22Rv1 (cell line): ENCODE results near the gene PCOLCE2.
"Not testable (repeated sequence)": the region's sequence is repeated elsewhere in the genome, so short reads cannot be mapped to it uniquely, and the experiment has no call there.

Experiments
- H3K27ac ChIP-seq: fragments of 450-650 bp; 2 replicates; pipeline ENCODE4 v1.5.1; 2017
- ZFX ChIP-seq: fragments of 450-650 bp; IDR thresholded peaks from 2 replicates; pipeline ENCODE4 v1.6.1; 2017; ENCODE audit warnings: antibody characterized with exemption, borderline replicate concordance
- TF ChIP-seq, protein P1 (sequence below): fragments of 450-650 bp; IDR thresholded peaks from 2 replicates; pipeline ENCODE4 v1.5.1; 2017; ENCODE audit warnings: mild to moderate bottlenecking

Gene PCOLCE2

GRCh38 chr3:142878649-142879300 is 10.1 kb downstream of the PCOLCE2 start:
- TF ChIP-seq, protein P1, sequence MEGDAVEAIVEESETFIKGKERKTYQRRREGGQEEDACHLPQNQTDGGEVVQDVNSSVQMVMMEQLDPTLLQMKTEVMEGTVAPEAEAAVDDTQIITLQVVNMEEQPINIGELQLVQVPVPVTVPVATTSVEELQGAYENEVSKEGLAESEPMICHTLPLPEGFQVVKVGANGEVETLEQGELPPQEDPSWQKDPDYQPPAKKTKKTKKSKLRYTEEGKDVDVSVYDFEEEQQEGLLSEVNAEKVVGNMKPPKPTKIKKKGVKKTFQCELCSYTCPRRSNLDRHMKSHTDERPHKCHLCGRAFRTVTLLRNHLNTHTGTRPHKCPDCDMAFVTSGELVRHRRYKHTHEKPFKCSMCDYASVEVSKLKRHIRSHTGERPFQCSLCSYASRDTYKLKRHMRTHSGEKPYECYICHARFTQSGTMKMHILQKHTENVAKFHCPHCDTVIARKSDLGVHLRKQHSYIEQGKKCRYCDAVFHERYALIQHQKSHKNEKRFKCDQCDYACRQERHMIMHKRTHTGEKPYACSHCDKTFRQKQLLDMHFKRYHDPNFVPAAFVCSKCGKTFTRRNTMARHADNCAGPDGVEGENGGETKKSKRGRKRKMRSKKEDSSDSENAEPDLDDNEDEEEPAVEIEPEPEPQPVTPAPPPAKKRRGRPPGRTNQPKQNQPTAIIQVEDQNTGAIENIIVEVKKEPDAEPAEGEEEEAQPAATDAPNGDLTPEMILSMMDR = no peak
- TF ChIP-seq ZFX = no peak
- no peak overlapping the region for H3K27ac ChIP-seq

DNA sequence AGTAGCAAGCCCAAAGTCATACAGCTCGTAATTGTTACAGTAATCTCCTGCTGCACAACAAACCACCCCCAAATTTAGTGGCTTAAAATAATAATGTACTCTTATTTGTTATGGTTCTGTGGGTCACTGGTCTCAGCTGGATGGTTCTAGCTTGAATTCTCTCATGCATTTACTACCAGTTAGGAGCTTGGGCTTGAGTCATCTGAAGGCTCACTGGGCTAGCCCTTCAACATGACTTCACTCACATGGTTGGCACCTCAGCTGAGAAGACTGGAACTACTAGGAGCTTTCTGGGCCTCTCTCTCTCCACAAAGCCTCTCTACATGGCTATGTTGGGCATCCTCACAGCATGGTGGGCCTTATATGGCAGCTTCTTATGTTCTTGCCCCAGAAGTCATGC is 12.5 kb downstream of the PCOLCE2 start:
- H3K27ac ChIP-seq = no peak overlapping the region
- TF ChIP-seq, protein P1 = no peak
- no peak for TF ChIP-seq ZFX

GRCh38 chr3:142875583-142876207 is 13.2 kb downstream of the PCOLCE2 start:
- TF ChIP-seq ZFX = no peak
- TF ChIP-seq, protein P1 = no peak
- no peak overlapping the region for H3K27ac ChIP-seq

GRCh38 chr3:142875099-142875498 is 13.8 kb downstream of the PCOLCE2 start:
- no peak overlapping the region for H3K27ac ChIP-seq
- TF ChIP-seq ZFX = no peak
- TF ChIP-seq, protein P1 = no peak

DNA sequence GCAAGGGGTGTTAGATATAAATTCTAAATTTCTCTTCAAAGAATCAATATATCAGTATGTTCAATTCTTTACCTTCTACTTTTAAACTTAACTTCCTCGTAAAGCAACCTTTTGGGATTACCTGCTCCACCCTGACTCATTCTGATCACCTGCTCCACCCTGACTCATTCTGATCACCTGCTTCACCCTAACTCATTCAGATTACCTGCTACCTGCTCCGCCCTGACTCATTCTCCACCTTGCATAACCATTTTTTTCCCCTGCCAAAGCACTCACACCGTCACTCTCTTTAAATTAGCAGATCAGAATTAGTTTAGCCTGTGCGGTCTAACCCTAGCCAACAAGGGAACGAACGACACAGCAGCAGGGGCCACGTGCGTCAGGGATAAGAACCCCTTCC is 20.5 kb downstream of the PCOLCE2 start:
- H3K27ac ChIP-seq = not testable (repeated sequence)

GRCh38 chr3:142866841-142867631 is 21.8 kb downstream of the PCOLCE2 start:
- H3K27ac ChIP-seq = no peak overlapping the region
- TF ChIP-seq, protein P1 = peak; percentile 86
- no peak for TF ChIP-seq ZFX

DNA sequence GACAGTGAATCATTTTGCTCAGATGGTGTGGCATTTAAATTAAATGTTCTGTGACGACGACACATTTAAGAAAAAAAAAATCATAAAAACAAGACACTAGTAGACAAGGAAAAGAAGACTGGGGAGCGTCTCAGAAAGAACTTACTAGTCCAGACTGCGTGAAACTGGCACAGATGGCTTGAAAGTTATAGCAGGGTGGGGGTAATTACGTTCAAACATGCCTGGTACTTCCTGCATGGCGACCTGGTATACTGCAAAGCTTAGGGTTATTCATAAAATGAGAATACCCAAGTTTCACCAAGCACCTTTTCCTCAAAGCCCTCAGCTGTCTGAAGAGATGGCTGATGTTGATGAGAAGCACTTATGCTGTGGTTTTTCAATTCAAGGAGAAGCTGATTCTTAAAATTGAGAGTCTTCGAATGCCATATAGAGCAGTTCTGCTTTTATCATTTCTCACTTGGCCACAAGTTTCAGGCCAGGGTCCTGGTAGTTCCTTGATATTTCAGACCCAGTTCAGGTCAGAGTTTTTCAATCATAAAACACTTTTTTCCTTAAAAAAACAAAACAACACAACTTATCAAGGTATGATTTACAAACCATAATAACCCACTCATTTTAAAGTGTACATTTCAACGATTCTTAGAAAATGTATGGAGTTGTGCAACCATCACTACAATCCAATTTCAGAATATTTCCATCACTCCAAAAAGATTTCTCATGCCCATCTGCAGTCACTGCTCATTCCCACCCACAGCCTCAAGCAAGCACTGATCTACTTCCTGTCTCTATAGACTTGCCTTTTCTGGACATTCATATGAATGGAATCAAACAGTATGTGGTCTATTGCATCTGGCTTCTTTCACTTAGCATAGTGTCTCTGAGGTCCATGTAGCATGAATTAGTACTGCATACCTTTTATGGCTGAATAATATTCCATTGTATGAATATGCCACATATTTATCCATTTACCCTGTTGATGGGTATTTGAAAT is 24.7 kb downstream of the PCOLCE2 start:
- TF ChIP-seq, protein P1 = no peak
- TF ChIP-seq ZFX = no peak
- H3K27ac ChIP-seq = no peak overlapping the region
